ENCODE measurements around the gene ACY1. TPM values are rescaled to one million over a fixed set of nuclear protein-coding genes. Genes with fewer than 3 reads are reported as not detected.
A peak's percentile ranks its signal among the peaks of the same experiment; 100 is the strongest.

Gene ACY1
- total RNA-seq, 4 donors from 2014 or later = 165 to 426 (median 250) TPM

DNA sequence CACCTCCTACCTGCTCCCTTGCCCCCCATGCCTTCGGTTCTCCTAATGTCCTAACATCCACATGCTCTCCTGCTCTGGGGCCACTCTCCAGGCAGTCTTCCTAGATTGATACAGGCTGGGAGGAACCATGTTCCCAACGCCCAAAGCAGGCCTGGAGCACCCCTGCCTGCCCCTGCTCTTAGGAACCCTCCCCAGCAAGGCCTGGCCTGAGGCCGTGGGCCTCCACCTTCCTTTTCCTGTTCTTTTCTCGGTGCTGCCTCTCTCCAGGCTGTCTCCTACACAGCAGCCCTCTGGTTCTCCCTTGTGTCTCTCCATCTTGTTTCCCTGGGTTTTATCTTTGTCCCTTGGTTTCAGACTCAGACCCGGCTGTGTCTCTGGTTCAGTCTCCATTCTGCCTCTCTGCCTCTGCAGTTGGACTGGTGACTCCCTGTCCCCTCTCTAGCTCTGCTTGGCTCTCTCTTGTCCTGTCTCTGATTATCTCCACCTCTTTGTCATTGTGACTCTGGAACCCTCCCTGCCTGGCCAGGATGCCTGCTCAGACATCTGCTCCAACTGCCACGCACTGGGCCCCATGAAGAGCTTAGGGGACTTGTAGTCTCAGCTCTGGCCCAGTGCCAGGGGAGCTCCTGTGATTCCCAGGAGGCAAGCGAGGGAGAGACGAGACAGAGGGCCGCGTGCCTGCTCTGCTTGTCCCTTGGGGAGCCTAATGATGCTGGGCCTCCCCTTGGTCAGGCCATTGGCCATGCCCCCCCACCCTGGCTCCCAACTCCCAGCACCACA, 38.3 kb downstream of the ACY1 start:
- Histone ChIP-seq H3K4me3 (no peak overlapping the region), H3K9me3 (no peaks in the 10 kb centered on the region), H3K27me3 (no peaks in the 10 kb centered on the region), H3K36me3 (no peaks in the 10 kb centered on the region), H3K4me1 (no peaks in the 10 kb centered on the region), H3K27ac (peak overlapping the region in 2 of 4 donors; percentile 2 to 30)
- 60 to 75% methylated on average over 3 to 10 of the region's 10 CpGs for WGBS, 2 donors (ENCODE audit: low coverage in 1 of 2)
- TF ChIP-seq, protein P1, sequence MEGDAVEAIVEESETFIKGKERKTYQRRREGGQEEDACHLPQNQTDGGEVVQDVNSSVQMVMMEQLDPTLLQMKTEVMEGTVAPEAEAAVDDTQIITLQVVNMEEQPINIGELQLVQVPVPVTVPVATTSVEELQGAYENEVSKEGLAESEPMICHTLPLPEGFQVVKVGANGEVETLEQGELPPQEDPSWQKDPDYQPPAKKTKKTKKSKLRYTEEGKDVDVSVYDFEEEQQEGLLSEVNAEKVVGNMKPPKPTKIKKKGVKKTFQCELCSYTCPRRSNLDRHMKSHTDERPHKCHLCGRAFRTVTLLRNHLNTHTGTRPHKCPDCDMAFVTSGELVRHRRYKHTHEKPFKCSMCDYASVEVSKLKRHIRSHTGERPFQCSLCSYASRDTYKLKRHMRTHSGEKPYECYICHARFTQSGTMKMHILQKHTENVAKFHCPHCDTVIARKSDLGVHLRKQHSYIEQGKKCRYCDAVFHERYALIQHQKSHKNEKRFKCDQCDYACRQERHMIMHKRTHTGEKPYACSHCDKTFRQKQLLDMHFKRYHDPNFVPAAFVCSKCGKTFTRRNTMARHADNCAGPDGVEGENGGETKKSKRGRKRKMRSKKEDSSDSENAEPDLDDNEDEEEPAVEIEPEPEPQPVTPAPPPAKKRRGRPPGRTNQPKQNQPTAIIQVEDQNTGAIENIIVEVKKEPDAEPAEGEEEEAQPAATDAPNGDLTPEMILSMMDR (IDR thresholded peaks at IDR 0.05) = no peak
- TF ChIP-seq POLR2AphosphoS5 (IDR thresholded peaks at IDR 0.05) (no peak), POLR2A (IDR thresholded peaks at IDR 0.05) (no peak)
- DNase-seq = no peak
- in situ Hi-C loops (cut with MboI; ENCODE audit: low pct_ligation_motif_present in 1 of 4, low pct_unique_long_range_greater_than_20kb in 1 of 4, low sequenced_read_pairs in 3 of 4) (loop anchor here in 2 of 4 donors (25.0 kb wide), 1 partner anchor 316 kb away; no protein-coding TSS in a partner anchor), intact Hi-C loops (cut with DNase I; ENCODE audit: low total_unique reads) (no loop called here)

DNA sequence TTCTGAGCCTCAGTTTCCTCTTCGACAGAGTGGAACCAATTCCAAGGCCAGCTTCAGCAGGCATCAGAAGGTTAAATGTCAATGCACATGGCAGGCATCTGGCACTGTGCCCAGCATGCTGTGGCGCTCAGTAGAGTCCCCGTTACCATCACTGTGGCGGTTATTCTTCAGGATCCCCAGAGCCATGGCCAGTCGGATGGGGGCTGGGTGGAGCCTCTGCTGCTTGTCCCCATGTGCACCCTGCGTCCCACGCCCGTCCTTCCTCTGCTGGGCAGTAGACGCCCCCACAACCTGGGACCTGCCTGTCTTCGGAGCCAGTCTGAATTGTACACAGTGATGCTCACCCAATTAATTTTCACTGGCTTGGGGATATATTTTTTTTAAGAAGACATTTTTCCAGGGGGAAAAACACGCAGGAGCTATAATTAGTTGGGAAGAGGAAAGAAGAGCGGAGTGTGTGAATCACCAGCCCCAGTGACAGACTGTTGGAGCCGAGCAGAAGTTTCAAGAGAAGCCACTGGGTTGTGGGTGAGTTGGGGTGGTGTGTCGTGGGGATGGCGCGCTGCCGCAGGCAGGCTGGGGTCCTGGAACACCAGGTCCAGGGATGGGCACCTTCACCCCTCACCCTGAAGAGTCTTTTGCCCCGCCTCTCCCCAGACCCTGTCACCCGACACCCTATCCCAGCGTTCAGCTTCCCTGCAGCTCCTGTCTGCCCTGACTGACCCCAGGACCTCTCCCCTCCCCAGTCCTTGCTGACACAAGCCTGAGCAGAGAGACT, 39.2 kb downstream of the ACY1 start:
- 67 to 75% methylated on average over 10 to 20 of the region's 20 CpGs for WGBS, 2 donors (ENCODE audit: low coverage in 1 of 2)
- Histone ChIP-seq H3K36me3 (no peaks in the 10 kb centered on the region), H3K9me3 (no peaks in the 10 kb centered on the region), H3K4me1 (no peaks in the 10 kb centered on the region), H3K27ac (peak overlapping the region in 1 of 4 donors; percentile 2), H3K4me3 (no peak overlapping the region), H3K27me3 (no peaks in the 10 kb centered on the region)
- intact Hi-C loops (cut with DNase I; ENCODE audit: low total_unique reads) (no loop called here), in situ Hi-C loops (cut with MboI; ENCODE audit: low pct_ligation_motif_present in 1 of 4, low pct_unique_long_range_greater_than_20kb in 1 of 4, low sequenced_read_pairs in 3 of 4) (loop anchor here in 2 of 4 donors (25.0 kb wide), 1 partner anchor 315 kb away; no protein-coding TSS in a partner anchor)
- TF ChIP-seq POLR2AphosphoS5 (IDR thresholded peaks at IDR 0.05) (no peak), EP300 (IDR thresholded peaks at IDR 0.05; ENCODE audit: low read depth) (no peak), POLR2A (IDR thresholded peaks at IDR 0.05) (no peak)
- TF ChIP-seq, protein P1 (IDR thresholded peaks at IDR 0.05) = no peak
- no peak for DNase-seq

DNA sequence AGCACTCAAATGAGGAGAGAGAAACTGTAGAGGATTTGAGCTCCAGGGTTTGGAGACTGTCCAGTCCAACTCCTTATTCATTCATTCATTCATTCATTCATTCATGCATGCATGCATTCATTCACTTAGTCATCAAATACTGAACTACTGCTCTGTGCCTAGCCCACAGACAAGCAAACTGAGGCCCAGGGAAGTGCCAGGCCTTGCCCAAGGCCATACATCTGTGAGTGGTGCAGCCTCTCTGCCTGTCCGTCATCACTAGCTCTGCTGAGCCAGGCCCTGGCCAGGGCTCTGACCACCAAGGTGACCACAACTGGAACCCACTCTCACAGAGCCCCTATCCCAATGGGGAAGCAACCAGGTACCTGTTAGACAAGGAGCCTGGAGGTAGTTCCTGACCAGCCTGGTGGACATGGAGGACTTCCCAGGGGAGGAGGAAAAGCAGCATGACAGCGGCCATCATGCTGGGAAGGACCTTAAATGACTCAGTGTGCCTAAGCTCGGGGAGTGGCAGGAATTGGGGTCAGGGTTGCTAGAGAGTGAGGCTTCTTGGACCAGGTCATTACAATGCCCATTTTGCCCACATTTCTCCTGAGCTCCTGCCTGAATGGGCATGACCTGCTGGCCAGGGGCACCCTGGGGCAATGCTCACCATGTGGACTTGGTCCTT, 39.9 kb downstream of the ACY1 start:
- Histone ChIP-seq H3K4me1 (no peaks in the 10 kb centered on the region), H3K36me3 (no peaks in the 10 kb centered on the region), H3K27me3 (no peaks in the 10 kb centered on the region), H3K27ac (no peak overlapping the region), H3K9me3 (no peaks in the 10 kb centered on the region), H3K4me3 (no peak overlapping the region)
- 50 to 81% methylated on average over 1 to 3 of the region's 3 CpGs for WGBS, 2 donors (ENCODE audit: low coverage in 1 of 2)
- intact Hi-C loops (cut with DNase I; ENCODE audit: low total_unique reads) = no loop called here
- in situ Hi-C loops (cut with MboI; ENCODE audit: low pct_ligation_motif_present in 1 of 4, low pct_unique_long_range_greater_than_20kb in 1 of 4, low sequenced_read_pairs in 3 of 4) = loop anchor here in 2 of 4 donors (25.0 kb wide), 1 partner anchor 314 kb away; no protein-coding TSS in a partner anchor
- no peak for DNase-seq
- TF ChIP-seq POLR2AphosphoS5 (IDR thresholded peaks at IDR 0.05) (no peak), EP300 (IDR thresholded peaks at IDR 0.05; ENCODE audit: low read depth) (no peak), POLR2A (IDR thresholded peaks at IDR 0.05) (no peak)
- TF ChIP-seq, protein P1 (IDR thresholded peaks at IDR 0.05) = no peak
